NK-92 (cell line): ENCODE data around the gene AK4.
"Not testable (repeated sequence)": the region's sequence is repeated elsewhere in the genome, so short reads cannot be mapped to it uniquely, and the experiment has no call there.

Source experiments
- DNase-seq: peaks from one replicate; lab custom pipeline; 2025; ENCODE audit not compliant: unreplicated experiment; lab: John Stamatoyannopoulos, UW

The AK4 gene

DNA sequence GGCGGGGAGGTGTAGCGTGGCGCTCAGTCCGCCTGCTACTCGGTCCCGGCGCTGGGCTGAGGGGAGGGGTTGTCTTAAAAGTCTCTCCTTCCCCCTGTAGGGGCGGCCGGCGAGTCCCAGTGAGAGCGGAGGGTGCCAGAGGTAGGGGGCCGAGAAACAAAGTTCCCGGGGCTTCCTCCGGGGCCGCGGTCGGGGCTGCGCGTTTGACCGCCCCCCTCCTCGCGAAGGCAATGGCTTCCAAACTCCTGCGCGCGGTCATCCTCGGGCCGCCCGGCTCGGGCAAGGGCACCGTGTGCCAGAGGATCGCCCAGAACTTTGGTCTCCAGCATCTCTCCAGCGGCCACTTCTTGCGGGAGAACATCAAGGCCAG, at the start of gene AK4:
AK4 (plus strand) TSS at position 26 of the 370 bp plus-strand sequence; CDS start at position 231, 205 bp downstream.
- DNase-seq: not testable (repeated sequence)

GRCh38 chr1:65103807-65104206, 44.2 kb upstream of the AK4 start:
- no peak for DNase-seq

DNA sequence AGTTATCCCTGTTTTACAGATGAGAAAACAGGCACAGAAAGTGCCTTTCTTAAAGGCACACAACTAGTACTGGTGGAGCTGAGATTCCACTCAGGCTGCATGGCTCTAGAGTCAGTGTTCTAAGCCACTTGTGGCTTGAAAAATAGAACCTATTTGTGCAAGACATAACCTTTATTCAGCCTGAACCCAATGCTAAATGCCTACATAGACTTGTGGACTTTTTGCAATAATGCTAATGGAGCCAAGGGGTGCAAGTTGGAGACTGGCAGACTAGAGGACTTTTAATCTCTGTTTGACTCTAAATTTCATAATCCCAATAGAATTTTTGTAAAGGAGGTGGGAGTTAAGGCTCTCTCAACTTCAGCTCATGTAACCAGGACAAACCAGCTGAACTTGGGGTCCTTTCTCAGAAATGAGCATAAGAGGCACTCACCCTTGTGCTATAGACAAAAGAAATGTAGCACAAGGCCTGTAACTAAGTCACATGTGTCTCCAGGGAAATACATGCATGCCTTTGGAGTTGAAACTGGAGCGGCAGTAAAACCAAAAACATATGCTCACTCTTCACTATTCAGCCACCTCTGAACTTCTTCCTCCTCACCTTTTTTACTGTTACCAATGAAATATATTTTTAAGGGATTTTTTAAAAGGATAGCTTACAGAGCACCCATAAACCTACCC, 43.0 kb upstream of the AK4 start:
- no peak for DNase-seq

GRCh38 chr1:65105596-65105995, 42.4 kb upstream of the AK4 start:
- DNase-seq: no peak

- DNase-seq: no peak
Observed at GRCh38 chr1:65108025-65108642, 39.9 kb upstream of the AK4 start.

DNA sequence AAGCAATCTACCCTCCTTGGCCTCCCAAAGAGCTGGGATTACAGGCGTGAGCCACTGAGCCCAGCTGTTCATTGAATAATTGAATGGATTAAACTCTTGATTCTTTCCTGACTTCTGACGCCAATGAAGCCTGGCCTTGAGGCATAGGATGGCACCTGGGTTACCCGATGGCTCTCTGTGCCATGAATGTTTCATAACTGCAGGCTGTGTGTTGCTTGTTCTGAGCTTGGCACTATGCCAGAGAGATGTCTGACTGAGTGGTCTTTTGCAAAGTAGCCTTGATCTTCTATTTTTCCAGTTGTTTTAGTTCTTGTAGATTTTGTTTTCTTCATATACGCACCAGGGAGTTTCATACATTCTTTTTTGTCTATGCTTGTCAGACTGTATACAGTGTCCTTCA, 38.5 kb upstream of the AK4 start:
- DNase-seq: no peak

GRCh38 chr1:65112811-65113210, 35.2 kb upstream of the AK4 start:
- DNase-seq: no peak

DNA sequence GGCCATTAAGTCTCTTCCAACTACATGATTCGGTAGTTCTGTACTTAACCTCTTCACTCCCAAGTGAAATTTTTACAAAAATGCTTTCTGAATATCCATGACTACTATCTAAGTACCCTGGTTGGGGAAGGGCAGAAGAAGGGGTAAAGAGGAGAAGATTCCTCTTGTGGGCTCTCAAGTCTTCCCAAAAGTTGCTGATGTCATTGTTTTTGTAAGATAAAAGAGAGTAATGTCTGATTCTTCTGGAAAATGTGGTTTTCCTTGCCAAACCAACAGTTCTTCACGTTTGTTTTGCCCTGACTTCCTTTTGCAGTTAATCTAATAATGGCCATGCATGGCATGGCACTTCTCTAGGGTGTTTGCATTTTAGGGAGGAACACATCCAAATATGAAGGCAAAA, 34.7 kb upstream of the AK4 start:
- no peak for DNase-seq

DNA sequence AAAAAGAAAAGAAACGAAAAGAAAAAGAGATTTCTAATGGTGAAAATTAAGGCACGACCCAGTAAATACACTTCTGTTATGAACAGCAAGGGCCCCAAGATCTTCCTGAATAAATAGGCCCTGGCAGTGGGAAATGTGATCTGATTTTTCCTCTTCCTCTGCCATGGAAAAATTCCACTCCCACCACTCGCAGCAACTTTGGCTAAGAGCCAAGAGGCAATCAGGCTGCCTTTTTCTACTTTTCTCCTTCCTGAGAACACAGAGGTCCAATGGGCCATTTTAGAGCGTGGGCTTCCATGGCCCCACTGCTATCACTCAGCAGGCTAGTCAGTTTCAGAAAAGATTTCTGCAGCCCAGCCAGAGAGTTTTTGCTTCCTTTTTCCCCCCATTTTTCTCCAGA, 33.7 kb upstream of the AK4 start:
- DNase-seq: no peak

DNA sequence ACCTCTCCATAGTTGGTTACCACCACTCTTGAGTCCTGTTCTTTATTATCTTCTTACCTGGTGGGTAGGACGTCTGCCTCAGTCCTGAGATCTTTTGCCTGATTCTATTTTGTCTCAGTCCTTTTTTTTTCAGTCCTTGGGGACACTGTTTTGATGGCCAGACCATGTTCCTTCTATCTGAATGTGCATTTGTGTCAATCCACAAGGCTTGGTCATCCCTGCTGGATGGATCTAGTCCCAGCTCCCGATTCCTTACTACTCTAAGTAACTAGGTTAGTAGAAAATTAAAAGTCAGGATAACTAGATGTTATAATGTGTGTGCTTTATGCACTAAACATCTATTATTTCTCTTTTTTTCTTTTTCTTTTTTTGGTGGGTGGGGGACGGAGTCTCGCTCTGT, 28.1 kb upstream of the AK4 start:
- DNase-seq: no peak

DNA sequence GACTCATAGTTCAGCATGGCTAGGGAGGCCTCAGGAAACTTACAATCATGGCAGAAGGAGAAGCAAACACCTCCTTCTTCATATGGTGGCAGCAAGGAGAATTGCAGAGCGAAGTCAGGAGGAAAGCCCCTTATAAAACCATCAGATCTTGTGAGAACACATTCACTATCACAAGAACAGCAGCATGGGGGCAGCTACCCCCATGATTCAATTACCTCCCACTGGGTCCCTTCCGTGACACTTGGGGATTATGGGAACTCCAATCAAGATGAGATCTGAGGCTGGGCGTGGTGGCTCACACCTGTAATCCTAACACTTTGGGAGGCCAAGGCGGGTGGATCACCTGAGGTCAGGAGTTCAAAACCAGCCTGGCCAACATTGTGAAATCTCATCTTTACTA, 18.9 kb upstream of the AK4 start:
- not testable (repeated sequence) for DNase-seq

DNA sequence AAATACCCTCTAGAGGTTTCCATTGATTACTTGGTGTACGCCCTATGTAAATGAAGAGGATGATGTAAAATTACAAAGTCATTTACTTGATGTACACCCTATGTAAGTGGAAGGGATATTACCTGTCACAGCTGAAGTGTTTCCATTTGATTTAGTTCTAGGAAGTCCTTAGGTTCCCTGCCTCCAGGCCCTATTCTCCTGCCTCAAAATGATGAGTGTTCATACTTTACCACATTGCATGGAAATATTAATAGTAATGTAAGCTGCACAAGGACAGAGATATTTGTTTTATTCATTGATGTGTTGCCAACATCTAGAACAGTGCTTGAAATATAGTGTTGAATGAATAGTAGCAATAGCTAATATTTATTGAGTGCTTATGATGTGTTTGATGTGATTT, 9.5 kb upstream of the AK4 start:
- no peak for DNase-seq

DNA sequence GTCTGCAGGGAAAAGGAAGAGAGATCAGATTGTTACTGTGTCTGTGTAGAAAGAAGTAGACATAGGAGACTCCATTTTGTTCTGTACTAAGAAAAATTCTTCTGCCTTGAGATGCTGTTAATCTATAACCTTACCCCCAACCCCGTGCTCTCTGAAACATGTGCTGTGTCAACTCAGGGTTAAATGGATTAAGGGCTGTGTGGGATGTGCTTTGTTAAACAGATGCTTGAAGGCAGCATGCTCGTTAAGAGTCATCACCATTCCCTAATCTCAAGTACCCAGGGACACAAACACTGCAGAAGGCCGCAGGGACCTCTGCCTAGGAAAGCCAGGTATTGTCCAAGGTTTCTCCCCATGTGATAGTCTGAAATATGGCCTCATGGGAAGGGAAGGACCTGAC, 8.2 kb upstream of the AK4 start:
- not testable (repeated sequence) for DNase-seq

- DNase-seq: no peak
Observed at GRCh38 chr1:65141394-65141793, 6.6 kb upstream of the AK4 start.

DNA sequence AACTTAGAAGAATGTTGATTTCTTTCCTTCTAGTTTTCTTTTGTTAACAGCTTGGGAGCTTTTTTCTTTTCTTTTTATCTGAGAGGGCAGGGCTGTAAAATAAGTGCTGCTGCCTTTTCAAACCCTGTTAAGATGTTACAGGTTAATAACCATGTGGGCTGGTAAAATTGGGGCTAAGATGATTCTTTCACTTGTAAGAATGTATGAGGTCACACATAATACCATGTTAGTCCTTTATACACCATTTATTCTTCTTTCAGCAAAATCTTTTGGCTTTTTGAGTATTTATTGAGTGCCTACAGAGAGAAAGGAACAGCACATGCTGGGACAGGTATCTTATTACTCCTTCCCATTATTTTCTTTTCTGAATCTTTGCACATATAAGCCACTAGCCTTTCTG, 6.1 kb upstream of the AK4 start:
- DNase-seq: no peak

GRCh38 chr1:65143112-65143658, 4.8 kb upstream of the AK4 start:
- not testable (repeated sequence) for DNase-seq

- DNase-seq: no peak
Observed at GRCh38 chr1:65146908-65147423, 1.0 kb upstream of the AK4 start.

- DNase-seq: no peak
Observed at GRCh38 chr1:65147424-65148177, 402 bp upstream of the AK4 start.

GRCh38 chr1:65148548-65149350, 746 bp downstream of the AK4 start:
- no peak for DNase-seq

GRCh38 chr1:65149351-65150107, 1.5 kb downstream of the AK4 start:
- no peak for DNase-seq
